Measurements from ENCODE around the gene GTF2I. TPM values are rescaled to one million over a fixed set of nuclear protein-coding genes. Genes with fewer than 3 reads are reported as not detected.
A peak's percentile ranks its signal among the peaks of the same experiment; 100 is the strongest.
"Not testable (repeated sequence)": the region's sequence is repeated elsewhere in the genome, so short reads cannot be mapped to it uniquely, and the experiment has no call there.

The GTF2I gene
- total RNA-seq, 1 donor from 2014 or later, result 112 TPM

DNA sequence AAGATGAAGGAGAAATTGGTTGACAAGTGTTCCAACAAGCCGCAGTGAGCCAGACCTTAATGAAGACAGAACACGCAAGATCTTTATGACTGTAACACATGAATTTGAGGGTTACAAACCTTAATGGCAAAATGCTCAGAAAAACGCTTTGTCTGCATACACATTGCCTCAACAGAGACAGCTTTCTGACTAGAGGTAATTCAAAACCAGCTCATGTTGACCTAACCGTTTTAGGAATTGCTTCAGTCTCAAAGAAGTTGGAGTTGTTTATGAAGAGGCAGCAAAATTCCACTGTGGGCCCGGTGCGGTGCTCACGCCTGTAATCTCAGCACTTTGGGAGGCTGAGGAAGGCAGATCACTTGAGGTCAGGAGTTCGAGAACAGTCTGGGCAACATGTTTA is 2.2 kb upstream of the GTF2I start:
- no peak for DNase-seq (ENCODE audit: low spot score in 2 of 2)
- Histone ChIP-seq H3K9me3 (no peaks in the 10 kb centered on the region), H3K36me3 (no peaks in the 10 kb centered on the region), H3K4me1 (peaks cover 0 to 20% of the 10 kb centered on the region in 2 donors), H3K27ac (no peak overlapping the region), H3K4me3 (peak overlapping the region in 1 of 2 donors; percentile 95), H3K27me3 (no peaks in the 10 kb centered on the region)
- TF ChIP-seq, protein P1, sequence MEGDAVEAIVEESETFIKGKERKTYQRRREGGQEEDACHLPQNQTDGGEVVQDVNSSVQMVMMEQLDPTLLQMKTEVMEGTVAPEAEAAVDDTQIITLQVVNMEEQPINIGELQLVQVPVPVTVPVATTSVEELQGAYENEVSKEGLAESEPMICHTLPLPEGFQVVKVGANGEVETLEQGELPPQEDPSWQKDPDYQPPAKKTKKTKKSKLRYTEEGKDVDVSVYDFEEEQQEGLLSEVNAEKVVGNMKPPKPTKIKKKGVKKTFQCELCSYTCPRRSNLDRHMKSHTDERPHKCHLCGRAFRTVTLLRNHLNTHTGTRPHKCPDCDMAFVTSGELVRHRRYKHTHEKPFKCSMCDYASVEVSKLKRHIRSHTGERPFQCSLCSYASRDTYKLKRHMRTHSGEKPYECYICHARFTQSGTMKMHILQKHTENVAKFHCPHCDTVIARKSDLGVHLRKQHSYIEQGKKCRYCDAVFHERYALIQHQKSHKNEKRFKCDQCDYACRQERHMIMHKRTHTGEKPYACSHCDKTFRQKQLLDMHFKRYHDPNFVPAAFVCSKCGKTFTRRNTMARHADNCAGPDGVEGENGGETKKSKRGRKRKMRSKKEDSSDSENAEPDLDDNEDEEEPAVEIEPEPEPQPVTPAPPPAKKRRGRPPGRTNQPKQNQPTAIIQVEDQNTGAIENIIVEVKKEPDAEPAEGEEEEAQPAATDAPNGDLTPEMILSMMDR (IDR thresholded peaks at IDR 0.05), result no peak
- intact Hi-C loops (cut with DNase I), result no loop called here

DNA sequence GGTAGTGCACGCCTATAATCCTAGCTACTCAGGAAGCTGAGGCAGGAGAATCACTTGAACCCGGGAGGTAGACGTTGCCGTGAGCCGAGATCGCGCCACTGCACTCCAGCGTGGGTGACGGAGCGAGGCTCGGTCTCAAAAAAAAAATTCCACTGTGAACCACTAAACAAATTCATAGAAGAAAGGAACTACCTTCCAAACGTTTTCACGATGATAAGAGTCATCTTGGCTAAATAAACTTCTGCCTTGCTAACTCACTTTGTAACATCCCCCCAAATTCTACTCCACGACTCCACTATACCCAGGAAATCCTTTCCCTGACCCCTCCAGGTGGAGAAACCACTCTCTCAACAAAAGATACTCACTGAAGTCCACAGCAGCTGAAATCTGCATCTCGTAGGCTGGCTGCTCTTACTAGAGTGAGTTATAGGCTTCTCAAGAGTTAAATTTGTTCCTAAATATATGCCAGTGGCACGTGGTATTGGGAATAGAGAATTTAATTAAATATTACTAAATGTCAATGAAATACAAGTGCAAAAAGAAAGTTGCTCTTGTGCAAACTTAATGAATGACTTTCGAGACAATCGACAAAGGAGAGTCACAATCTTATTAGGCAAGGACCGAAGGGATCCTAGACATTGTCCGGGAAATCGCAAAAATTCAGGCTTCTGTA is 1.6 kb upstream of the GTF2I start:
- H3K27ac ChIP-seq, result peak overlapping the region; percentile 79 to 85
- H3K27me3 ChIP-seq, result no peaks in the 10 kb centered on the region
- DNase-seq (ENCODE audit: low spot score in 2 of 2), result no peak
- peaks cover 0 to 24% of the 10 kb centered on the region in 2 donors for H3K4me1 ChIP-seq
- H3K4me3 ChIP-seq, result peak overlapping the region; percentile 92 to 95
- intact Hi-C loops (cut with DNase I), result loop anchor here (2.0 kb wide), 1 partner anchor 69 kb away; no protein-coding TSS in a partner anchor
- TF ChIP-seq, protein P1 (IDR thresholded peaks at IDR 0.05), result no peak
- no peaks in the 10 kb centered on the region for H3K36me3 ChIP-seq
- H3K9me3 ChIP-seq, result no peaks in the 10 kb centered on the region

DNA sequence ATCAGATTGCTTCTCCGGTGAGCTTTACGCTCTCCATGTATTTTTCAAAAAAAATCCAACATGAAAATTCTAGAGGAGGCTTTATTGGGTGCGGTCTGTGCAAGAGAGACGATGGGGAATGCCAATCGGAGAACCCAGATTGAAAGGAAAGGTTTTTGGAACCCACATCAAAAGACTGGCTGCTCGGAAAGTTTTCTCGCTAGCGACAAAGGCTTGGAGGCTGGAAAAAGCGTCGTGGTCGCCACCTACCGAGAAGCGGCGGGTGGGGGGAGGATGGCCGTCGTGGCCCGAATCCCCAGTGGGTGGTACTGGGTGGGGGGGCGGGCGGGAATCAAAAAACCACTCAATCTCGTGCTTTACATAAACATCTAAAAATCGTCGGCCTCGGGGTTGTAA is 1.1 kb upstream of the GTF2I start:
- H3K36me3 ChIP-seq, result no peaks in the 10 kb centered on the region
- H3K4me1 ChIP-seq, result peaks cover 0 to 29% of the 10 kb centered on the region in 2 donors
- TF ChIP-seq, protein P1 (IDR thresholded peaks at IDR 0.05), result no peak
- peak in 1 of 2 donors; percentile 68 for DNase-seq (ENCODE audit: low spot score in 2 of 2)
- peak overlapping the region; percentile 79 to 85 for H3K27ac ChIP-seq
- H3K9me3 ChIP-seq, result no peaks in the 10 kb centered on the region
- intact Hi-C loops (cut with DNase I), result loop anchor here (2.0 kb wide), 1 partner anchor 70 kb away; no protein-coding TSS in a partner anchor
- H3K27me3 ChIP-seq, result no peaks in the 10 kb centered on the region
- peak overlapping the region; percentile 92 to 95 for H3K4me3 ChIP-seq

DNA sequence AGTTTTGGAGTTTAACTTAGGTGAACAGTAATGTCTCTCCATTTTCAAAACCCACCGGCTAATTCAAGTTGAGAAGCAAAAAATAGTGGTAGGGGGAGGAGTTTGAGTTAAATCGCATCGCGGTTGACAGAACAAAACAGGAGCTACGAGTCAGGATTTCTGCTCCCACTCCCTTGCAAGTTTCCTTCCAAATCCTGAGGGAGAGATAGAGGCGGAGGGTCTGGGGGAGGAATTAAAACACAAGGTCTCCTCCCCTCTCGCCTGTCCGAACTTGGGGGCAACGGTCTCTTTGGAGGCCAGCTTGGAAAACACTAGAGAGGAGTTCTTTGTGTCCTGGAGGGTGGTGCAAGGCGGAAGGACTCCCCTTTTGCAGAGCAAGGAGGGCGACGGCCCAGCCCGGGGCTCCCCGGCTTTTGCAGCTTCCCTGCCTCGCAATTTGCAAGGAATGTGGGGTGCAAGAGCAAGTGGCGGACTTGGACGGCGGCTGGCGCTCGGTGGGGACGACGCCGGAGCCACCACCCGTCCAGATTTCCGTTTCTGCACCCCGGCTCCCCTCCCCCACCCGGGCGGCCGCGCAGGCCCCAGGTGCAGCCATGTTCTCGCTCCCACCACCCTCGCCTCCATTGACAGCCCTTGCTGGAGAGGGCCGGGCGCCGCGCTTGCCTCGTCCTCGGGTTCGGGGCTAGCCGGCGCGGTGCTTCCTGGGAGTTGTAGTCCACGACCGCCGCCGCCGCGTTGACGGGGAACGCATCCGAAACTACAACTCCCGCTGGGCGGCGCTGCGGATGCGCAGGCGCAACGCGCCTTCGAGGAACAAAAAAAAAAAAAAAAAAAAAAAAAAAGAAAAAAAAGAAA is 454 bp upstream of the GTF2I start:
- Histone ChIP-seq H3K36me3 (no peaks in the 10 kb centered on the region), H3K4me3 (peak overlapping the region; percentile 92 to 95), H3K4me1 (peaks cover 0 to 29% of the 10 kb centered on the region in 2 donors), H3K27ac (peak overlapping the region; percentile 85 to 98), H3K9me3 (no peaks in the 10 kb centered on the region), H3K27me3 (no peaks in the 10 kb centered on the region)
- TF ChIP-seq, protein P1 (IDR thresholded peaks at IDR 0.05), result peak in 1 of 3 experiments; percentile 24
- intact Hi-C loops (cut with DNase I), result loop anchor here (2.0 kb wide), 1 partner anchor 70 kb away; no protein-coding TSS in a partner anchor
- DNase-seq (ENCODE audit: low spot score in 2 of 2), result peak; percentile 90 to 99

DNA sequence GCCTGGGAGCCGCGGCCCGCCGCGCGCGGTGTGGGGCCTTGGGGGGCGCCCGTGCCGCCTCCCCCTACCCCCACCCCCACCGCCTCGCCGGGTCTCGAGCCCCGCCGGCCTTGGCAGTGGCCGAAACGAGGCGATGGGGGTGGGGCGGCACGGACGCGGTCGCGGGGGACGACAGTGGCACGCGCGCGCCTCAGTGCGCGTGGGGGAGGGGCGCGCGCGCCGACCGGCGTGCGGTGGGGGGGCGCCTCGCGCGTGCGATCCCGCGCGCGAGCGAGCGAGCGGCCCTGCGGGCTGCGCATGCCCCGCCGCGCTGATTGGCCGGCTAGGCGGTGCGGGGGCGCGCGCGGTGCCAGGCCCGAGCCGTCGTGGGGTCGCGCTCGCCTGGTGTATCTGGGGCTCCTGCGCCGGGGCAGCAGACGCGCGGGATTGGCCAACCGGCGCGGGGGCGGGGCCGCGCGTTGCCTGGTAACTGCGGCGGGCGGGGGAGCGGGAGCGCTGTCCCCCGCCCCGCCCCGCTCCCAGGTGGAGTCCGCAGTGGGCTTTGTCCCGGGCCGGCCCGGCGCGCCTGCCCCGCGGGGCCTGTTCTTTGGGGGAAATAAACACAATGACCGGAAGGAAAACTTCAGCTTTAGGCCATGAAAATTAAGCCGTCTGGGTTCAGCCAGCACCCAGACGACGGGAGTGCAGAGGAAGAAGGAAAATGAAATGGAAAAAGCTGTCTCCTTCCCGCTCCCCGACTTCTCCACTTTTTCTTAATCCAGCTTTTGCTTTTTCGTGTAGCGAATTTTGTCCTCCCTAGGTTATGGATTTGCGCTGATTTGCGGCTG is 873 bp downstream of the GTF2I start:
- DNase-seq (ENCODE audit: low spot score in 2 of 2), result peak; percentile 57 to 93
- TF ChIP-seq, protein P1 (IDR thresholded peaks at IDR 0.05), result no peak
- H3K4me3 ChIP-seq, result peak overlapping the region; percentile 92 to 95
- peak overlapping the region; percentile 85 to 98 for H3K27ac ChIP-seq
- H3K9me3 ChIP-seq, result no peaks in the 10 kb centered on the region
- H3K36me3 ChIP-seq, result no peaks in the 10 kb centered on the region
- intact Hi-C loops (cut with DNase I), result no loop called here
- no peaks in the 10 kb centered on the region for H3K27me3 ChIP-seq
- peaks cover 0 to 29% of the 10 kb centered on the region in 2 donors for H3K4me1 ChIP-seq

DNA sequence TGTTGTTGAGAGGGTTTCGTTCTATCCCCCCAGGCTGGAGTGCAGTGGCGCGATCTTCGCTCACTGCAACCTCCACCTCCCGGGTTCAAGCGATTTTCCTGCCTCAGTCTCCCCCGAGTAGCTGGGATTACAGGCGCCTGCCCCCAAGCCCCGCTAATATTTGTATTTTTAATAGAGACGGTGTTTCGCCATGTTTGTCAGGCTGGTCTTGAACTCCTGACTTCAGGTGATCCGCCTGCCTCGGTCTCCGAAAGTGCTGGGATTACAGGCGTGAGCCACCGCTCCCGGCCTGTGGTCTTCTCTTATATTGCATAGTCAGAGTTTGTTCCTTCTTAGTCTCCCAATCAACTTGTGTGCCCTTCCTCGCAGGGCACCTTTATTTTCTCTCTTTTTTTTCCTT is 2.7 kb downstream of the GTF2I start:
- Histone ChIP-seq H3K27ac (peak overlapping the region; percentile 53 to 98), H3K4me1 (peaks cover 0 to 31% of the 10 kb centered on the region in 2 donors), H3K4me3 (peak overlapping the region in 1 of 2 donors; percentile 38)
- DNase-seq (ENCODE audit: low spot score in 2 of 2), result peak in 1 of 2 donors; percentile 48
- intact Hi-C loops (cut with DNase I), result loop anchor here (10.0 kb wide), 1 partner anchor 205 kb away; the partner anchor contains the start of gene GTF2IRD1
- H3K36me3 ChIP-seq, H3K9me3 ChIP-seq, H3K27me3 ChIP-seq: not testable (repeated sequence)

DNA sequence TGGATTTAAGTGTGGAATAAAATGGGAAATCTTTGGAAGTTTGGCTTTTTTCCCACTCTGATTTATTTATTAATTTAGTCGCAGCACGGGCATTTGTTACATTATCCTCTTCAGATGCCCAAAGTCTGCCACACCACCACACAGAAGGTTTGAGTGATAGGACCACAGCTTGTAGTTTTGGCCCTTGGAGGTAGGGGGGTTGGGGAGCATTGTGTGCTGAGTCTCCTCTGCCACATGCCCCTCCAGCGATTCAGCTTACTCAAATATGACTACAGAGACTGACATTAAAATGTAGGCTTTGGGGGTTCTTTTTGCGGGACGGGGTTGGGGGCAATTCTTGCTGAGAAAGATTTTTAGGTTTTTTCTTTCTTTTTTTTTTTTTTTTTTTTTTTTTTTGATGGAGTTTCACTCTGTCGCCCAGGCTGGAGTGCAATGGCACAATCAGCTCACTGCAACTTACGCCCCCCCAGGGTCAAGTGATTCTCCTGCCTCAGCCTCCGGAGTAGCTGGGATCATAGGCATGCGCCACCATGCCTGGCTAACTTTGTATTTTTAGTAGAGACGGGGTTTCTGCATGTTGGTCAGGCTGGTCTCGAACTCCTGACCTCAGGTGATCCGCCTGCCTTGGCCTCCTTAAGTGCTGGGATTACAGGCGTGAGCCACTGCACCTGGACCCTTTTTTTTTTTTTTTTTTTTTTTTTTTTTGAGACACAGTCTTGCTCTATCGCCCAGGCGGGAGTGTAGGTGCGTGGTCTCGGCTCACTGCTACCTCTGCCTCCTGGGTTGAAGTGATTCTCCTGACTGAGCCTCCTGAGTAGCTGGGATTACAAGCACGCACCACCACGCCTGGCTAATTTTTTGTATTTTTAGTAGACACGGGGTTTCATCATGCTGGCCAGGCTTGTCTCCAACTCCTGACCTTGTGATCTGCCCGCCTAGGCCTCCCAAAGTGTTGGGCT is 4.6 kb downstream of the GTF2I start:
- not testable (repeated sequence) for H3K27ac ChIP-seq, H3K9me3 ChIP-seq, H3K36me3 ChIP-seq, H3K4me3 ChIP-seq, H3K27me3 ChIP-seq
- intact Hi-C loops (cut with DNase I), result loop anchor here (10.0 kb wide), 1 partner anchor 207 kb away; the partner anchor contains the start of gene GTF2IRD1
- peaks cover 0 to 25% of the 10 kb centered on the region in 2 donors for H3K4me1 ChIP-seq
- peak in 1 of 2 donors; percentile 57 for DNase-seq (ENCODE audit: low spot score in 2 of 2)
